SU-DHL-6 (cell line): ENCODE data around the gene FBXO31.

Source experiments
- EZH2phosphoT487 ChIP-seq: fragments of 200-600 bp; sonication (generic), shearing (Covaris generic); conservative IDR thresholded peaks from 2 replicates; pipeline ENCODE4 v1.6.1; 2018; ENCODE audit warnings: mild to moderate bottlenecking, antibody characterized with exemption, low read length, moderate library complexity, mixed read lengths
- TF ChIP-seq, protein P1 (sequence below): fragments of 200-600 bp; sonication (generic); IDR thresholded peaks from one replicate; pipeline ENCODE4 v1.5.1; 2017; ENCODE audit warnings: antibody characterized with exemption, mild to moderate bottlenecking, low read length, moderate library complexity; ENCODE audit not compliant: insufficient read depth, poor library complexity, severe bottlenecking

DNA sequence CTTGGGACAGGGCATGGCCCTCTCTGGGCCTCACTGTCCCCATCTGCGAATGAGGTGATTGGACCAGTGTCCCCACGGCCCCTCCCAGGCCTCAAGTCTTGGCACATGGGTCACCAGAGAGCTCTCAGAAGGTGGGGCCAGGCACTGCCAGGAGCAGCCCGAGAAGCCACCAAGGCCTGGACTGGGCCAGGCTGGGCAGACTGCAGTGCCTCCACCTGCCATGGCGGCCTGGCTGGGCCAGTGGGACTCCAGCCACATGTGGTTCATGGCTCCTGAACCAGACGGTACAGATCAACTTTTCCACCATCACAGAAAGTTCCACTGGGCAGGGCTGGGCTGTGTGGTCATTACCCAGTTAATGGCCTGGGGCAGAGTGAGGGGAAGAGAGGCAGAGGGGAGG, 86.2 kb downstream of the FBXO31 start:
- TF ChIP-seq, protein P1, sequence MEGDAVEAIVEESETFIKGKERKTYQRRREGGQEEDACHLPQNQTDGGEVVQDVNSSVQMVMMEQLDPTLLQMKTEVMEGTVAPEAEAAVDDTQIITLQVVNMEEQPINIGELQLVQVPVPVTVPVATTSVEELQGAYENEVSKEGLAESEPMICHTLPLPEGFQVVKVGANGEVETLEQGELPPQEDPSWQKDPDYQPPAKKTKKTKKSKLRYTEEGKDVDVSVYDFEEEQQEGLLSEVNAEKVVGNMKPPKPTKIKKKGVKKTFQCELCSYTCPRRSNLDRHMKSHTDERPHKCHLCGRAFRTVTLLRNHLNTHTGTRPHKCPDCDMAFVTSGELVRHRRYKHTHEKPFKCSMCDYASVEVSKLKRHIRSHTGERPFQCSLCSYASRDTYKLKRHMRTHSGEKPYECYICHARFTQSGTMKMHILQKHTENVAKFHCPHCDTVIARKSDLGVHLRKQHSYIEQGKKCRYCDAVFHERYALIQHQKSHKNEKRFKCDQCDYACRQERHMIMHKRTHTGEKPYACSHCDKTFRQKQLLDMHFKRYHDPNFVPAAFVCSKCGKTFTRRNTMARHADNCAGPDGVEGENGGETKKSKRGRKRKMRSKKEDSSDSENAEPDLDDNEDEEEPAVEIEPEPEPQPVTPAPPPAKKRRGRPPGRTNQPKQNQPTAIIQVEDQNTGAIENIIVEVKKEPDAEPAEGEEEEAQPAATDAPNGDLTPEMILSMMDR, result no peak
- TF ChIP-seq EZH2phosphoT487, result no peak
